HCT116 (cell line): ENCODE data around the gene SLC44A5. TPM values are rescaled to one million over a fixed set of nuclear protein-coding genes. Genes with fewer than 3 reads are reported as not detected.

Experiments
- ATAC-seq: fragments of 200-7000 bp; cut with Tn5 transposase; 2 replicates; pipeline ENCODE4 v1.9.1; 2020; ENCODE audit warnings: mild to moderate bottlenecking, moderate library complexity
- BruUV-seq: library from RNA; stranded (reverse); fragments of 400-500 nt; replicated peaks from 2 replicates; lab custom pipeline; 2021; lab: Mats Ljungman, UMichigan
- CTCF ChIA-PET: fragments of 300-600 bp; sonication (Branson Sonifier 250); formaldehyde crosslinking; loops from one replicate; lab custom pipeline; 2021; ENCODE audit warnings: antibody characterized with exemption; lab: Charles Lee
- POLR2A ChIA-PET: fragments of 300-600, 350-600 bp; sonication (Branson Sonifier 250); formaldehyde crosslinking; loops from one replicate; lab custom pipeline; 2021; ENCODE audit warnings: antibody characterized with exemption; lab: Charles Lee
- RAD21 ChIA-PET, 2 experiments: fragments of 300-600 bp; sonication (Branson Sonifier 250); formaldehyde crosslinking; loops; one replicate each; lab custom pipeline; 2023; ENCODE audit warnings: low total read pairs in 2 of 2; ENCODE audit not compliant: uncharacterized antibody in 2 of 2, unreplicated experiment in 2 of 2, low non-redundant PET in 1 of 2; lab: Charles Lee
- DNase-seq: peaks from one replicate; pipeline ENCODE4 v3.0.0-alpha.2; 2010; ENCODE audit warnings: low read depth, low spot score
- H2AFZ ChIP-seq: fragments of 200-600 bp; shearing (Covaris generic), sonication (generic); 2 replicates; pipeline ENCODE4 v1.6.1; 2017; ENCODE audit warnings: low read depth, mixed run types, mixed read lengths, antibody characterized with exemption, low read length; ENCODE audit not compliant: poor library complexity, severe bottlenecking
- H3K27ac ChIP-seq: 2 replicates; pipeline ENCODE4 v1.5.1; 2012; ENCODE audit warnings: low read depth, low read length
- H3K27me3 ChIP-seq: fragments of 200-600 bp; sonication (generic); 2 replicates; pipeline ENCODE4 v1.6.1; 2016; ENCODE audit warnings: mixed run types, low read length, mixed read lengths; ENCODE audit not compliant: insufficient read depth
- H3K36me3 ChIP-seq, 2 experiments: fragments of 200-500 bp in 1 of 2; fragments of 200-600 bp in 1 of 2; sonication (Bioruptor generic) in 1 of 2; sonication (generic) in 1 of 2; 2 replicates each; pipeline versions ENCODE4 v1.5.1 to v1.6.1; 2014 to 2016; ENCODE audit warnings: low read length in 2 of 2, inconsistent platforms in 1 of 2, mixed read lengths in 1 of 2, mixed run types in 1 of 2; ENCODE audit not compliant: insufficient read depth in 2 of 2, control insufficient read depth in 1 of 2
- H3K4me1 ChIP-seq, 2 experiments: fragments of 200-600 bp in 1 of 2; sonication (generic) in 1 of 2; 2 replicates each; pipeline versions ENCODE4 v1.5.1 to v1.6.1; 2012 to 2017; ENCODE audit warnings: low read length in 2 of 2, inconsistent platforms in 1 of 2, mild to moderate bottlenecking in 1 of 2, mixed read lengths in 1 of 2, mixed run types in 1 of 2, moderate library complexity in 1 of 2; ENCODE audit not compliant: insufficient read depth in 2 of 2, control insufficient read depth in 1 of 2
- H3K4me2 ChIP-seq: fragments of 200-600 bp; sonication (generic); 2 replicates; pipeline ENCODE4 v1.6.1; 2017; ENCODE audit warnings: mixed run types, low read length, mixed read lengths
- H3K4me3 ChIP-seq, 2 experiments: fragments of 200-600 bp in 1 of 2; sonication (generic) in 1 of 2; replicated peaks in 1 of 2; 2 replicates each; pipeline ENCODE4 v1.5.1; 2011 to 2016; ENCODE audit warnings: low read length in 2 of 2, control low read depth in 1 of 2, low read depth in 1 of 2, mild to moderate bottlenecking in 1 of 2, mixed read lengths in 1 of 2, mixed run types in 1 of 2
- H3K79me2 ChIP-seq: fragments of 200-600 bp; sonication (generic); 2 replicates; pipeline ENCODE4 v1.6.1; 2017; ENCODE audit warnings: mild to moderate bottlenecking, mixed run types, low read length, moderate library complexity, mixed read lengths; ENCODE audit not compliant: insufficient read depth
- H3K9ac ChIP-seq: fragments of 200-600 bp; sonication (generic); 2 replicates; pipeline ENCODE4 v1.6.1; 2016; ENCODE audit warnings: low read length, mixed read lengths
- H3K9me2 ChIP-seq: fragments of 200-600 bp; sonication (generic), shearing (Covaris generic); 2 replicates; pipeline ENCODE4 v1.6.1; 2017; ENCODE audit warnings: mixed run types, mild to moderate bottlenecking, moderate library complexity; ENCODE audit not compliant: insufficient read depth
- H3K9me3 ChIP-seq, 2 experiments: fragments of 200-500 bp in 1 of 2; fragments of 200-600 bp in 1 of 2; sonication (Bioruptor generic) in 1 of 2; sonication (generic) in 1 of 2; 2 replicates each; pipeline ENCODE4 v1.6.1; 2014 to 2017; ENCODE audit warnings: low read length in 2 of 2, mixed read lengths in 2 of 2, inconsistent platforms in 1 of 2, low read depth in 1 of 2, mild to moderate bottlenecking in 1 of 2, mixed run types in 1 of 2, moderate library complexity in 1 of 2; ENCODE audit not compliant: control insufficient read depth in 1 of 2, insufficient read depth in 1 of 2
- H4K20me1 ChIP-seq: fragments of 200-600 bp; sonication (generic), shearing (Covaris generic); 2 replicates; pipeline ENCODE4 v1.6.1; 2017; ENCODE audit warnings: mixed run types, mild to moderate bottlenecking, moderate library complexity; ENCODE audit not compliant: insufficient read depth
- EGR1 ChIP-seq: IDR thresholded peaks from 2 replicates; pipeline ENCODE4 v1.6.1; 2012; ENCODE audit warnings: low read depth
- ELF1 ChIP-seq: IDR thresholded peaks from 2 replicates; pipeline ENCODE4 v1.6.1; 2012; ENCODE audit warnings: low read depth, borderline replicate concordance
- EZH2 ChIP-seq: fragments of 200-600 bp; sonication (generic); IDR thresholded peaks from 2 replicates; pipeline ENCODE4 v1.6.1; 2017; ENCODE audit warnings: antibody characterized with exemption, mixed run types
- POLR2AphosphoS5 ChIP-seq: IDR thresholded peaks from 2 replicates; pipeline ENCODE4 v1.6.1; 2011; ENCODE audit warnings: mild to moderate bottlenecking, low read depth, low read length, moderate library complexity
- SP1 ChIP-seq: IDR thresholded peaks from 2 replicates; pipeline ENCODE4 v1.6.1; 2012; ENCODE audit warnings: low read depth
- ZFX ChIP-seq: fragments of 450-650 bp; IDR thresholded peaks from 2 replicates; pipeline ENCODE4 v1.6.1; 2017
- intact Hi-C: fragments of 100-400 bp; cut with micrococcal nuclease; formaldehyde crosslinking; loops from 2 replicates; pipeline ENCODE4 v1.10.0; 2022
- total RNA-seq: library from RNA; stranded (reverse); gene quantifications from one replicate; pipeline ENCODE4 v1.2.1, GENCODE V29; 2021; ENCODE audit not compliant: unreplicated experiment
- TF ChIP-seq, protein P1 (sequence below): IDR thresholded peaks from 2 replicates; pipeline ENCODE4 v1.6.1; 2012
- TF ChIP-seq, protein P2 (sequence below): IDR thresholded peaks from 2 replicates; pipeline ENCODE4 v1.6.1; 2011; ENCODE audit warnings: mild to moderate bottlenecking, low read length, moderate library complexity; ENCODE audit not compliant: insufficient replicate concordance; ENCODE audit errors: extremely low read depth
- TF ChIP-seq, protein P3 (sequence below): IDR thresholded peaks from 2 replicates; pipeline ENCODE4 v1.6.1; 2012; ENCODE audit warnings: low read depth

SLC44A5 gene
- total RNA-seq, 1 experiment from 2014 or later, result 2.4 TPM

DNA sequence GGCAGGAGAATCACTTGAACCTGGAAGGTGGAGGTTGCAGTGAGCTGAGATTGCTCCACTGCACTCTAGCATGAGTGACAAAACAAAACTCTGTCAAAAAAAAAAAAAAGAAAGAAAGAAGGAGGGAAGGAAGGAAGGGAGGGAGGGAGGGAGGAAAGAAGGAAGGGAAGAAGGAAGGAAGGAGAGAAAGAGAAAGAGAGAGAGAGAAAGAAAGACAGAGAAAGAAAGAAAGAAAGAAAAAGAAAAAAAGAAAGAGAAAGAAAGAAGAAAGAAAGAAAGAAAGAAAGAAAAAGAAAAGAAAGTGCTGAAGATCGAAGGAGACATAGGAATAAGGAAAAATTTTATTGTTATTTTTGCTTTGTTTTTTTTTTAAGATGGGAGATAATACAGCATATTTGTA, 166.7 kb downstream of the SLC44A5 start:
- Histone ChIP-seq H3K27ac (no peak overlapping the region), H3K9ac (no peak overlapping the region), H3K9me3 (no peaks in the 10 kb centered on the region), H3K36me3 (no peaks in the 10 kb centered on the region), H3K27me3 (no peaks in the 10 kb centered on the region), H3K4me3 (no peak overlapping the region), H3K9me2 (no peaks in the 10 kb centered on the region), H4K20me1 (no peaks in the 10 kb centered on the region; the same call in 1 of the 2 replicates), H3K4me1 (no peaks in the 10 kb centered on the region), H3K4me2 (no peak overlapping the region)
- ChIA-PET RAD21 (no interaction called here), POLR2A (no interaction called here)
- intact Hi-C loops, result no loop called here
- BruUV-seq, result no TSS peak
- DNase-seq, result no peak
- TF ChIP-seq, protein P1, sequence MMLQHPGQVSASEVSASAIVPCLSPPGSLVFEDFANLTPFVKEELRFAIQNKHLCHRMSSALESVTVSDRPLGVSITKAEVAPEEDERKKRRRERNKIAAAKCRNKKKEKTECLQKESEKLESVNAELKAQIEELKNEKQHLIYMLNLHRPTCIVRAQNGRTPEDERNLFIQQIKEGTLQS, result no peak
- TF ChIP-seq, protein P2, sequence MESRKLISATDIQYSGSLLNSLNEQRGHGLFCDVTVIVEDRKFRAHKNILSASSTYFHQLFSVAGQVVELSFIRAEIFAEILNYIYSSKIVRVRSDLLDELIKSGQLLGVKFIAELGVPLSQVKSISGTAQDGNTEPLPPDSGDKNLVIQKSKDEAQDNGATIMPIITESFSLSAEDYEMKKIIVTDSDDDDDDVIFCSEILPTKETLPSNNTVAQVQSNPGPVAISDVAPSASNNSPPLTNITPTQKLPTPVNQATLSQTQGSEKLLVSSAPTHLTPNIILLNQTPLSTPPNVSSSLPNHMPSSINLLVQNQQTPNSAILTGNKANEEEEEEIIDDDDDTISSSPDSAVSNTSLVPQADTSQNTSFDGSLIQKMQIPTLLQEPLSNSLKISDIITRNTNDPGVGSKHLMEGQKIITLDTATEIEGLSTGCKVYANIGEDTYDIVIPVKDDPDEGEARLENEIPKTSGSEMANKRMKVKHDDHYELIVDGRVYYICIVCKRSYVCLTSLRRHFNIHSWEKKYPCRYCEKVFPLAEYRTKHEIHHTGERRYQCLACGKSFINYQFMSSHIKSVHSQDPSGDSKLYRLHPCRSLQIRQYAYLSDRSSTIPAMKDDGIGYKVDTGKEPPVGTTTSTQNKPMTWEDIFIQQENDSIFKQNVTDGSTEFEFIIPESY, result no peak
- no peak for TF ChIP-seq EGR1
- TF ChIP-seq, all 23 proteins: peak for 0
- Histone ChIP-seq H3K79me2 (no peaks in the 10 kb centered on the region), H2AFZ (no peak overlapping the region)
- CTCF ChIA-PET, result no interaction called here
- ATAC-seq, result no peak

DNA sequence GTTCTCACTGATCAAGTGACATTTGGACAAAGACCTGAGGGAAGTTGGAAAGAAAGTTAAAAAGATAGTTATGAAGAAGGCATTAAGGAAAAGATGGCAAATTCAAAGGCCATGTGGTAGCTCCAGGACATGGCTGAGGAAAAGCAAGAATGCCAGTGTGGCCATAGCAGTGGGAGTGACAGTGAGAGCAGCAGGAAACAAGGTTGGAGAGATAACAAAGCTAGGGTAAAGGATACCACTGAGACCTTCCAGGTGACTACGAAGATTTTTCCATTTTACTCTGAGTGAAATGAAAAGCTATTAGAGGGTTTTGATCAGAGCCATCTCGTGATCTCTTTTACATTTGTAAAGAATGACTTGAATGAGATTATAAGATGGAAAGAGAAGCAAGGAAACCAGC, 170.6 kb downstream of the SLC44A5 start:
- CTCF ChIA-PET, result no interaction called here
- intact Hi-C loops, result no loop called here

More for the DNA sequence above, 170.6 kb downstream of the SLC44A5 start:
- ATAC-seq (no peak), DNase-seq (no peak)
- Histone ChIP-seq H3K4me3 (no peak overlapping the region), H3K9me3 (no peaks in the 10 kb centered on the region), H3K79me2 (no peaks in the 10 kb centered on the region), H3K4me2 (no peak overlapping the region), H4K20me1 (no peaks in the 10 kb centered on the region; the same call in 1 of the 2 replicates), H2AFZ (no peak overlapping the region), H3K9ac (no peak overlapping the region), H3K27ac (no peak overlapping the region), H3K4me1 (no peaks in the 10 kb centered on the region), H3K36me3 (no peaks in the 10 kb centered on the region), H3K27me3 (no peaks in the 10 kb centered on the region), H3K9me2 (no peaks in the 10 kb centered on the region)
- BruUV-seq, result no TSS peak
- ChIA-PET RAD21 (no interaction called here), POLR2A (no interaction called here)
- TF ChIP-seq SP1, result no peak
- no peak for TF ChIP-seq EZH2
- TF ChIP-seq POLR2AphosphoS5, result no peak
- TF ChIP-seq ELF1, result no peak
- TF ChIP-seq, protein P1, result no peak
- TF ChIP-seq ZFX, result no peak
- TF ChIP-seq, protein P3, sequence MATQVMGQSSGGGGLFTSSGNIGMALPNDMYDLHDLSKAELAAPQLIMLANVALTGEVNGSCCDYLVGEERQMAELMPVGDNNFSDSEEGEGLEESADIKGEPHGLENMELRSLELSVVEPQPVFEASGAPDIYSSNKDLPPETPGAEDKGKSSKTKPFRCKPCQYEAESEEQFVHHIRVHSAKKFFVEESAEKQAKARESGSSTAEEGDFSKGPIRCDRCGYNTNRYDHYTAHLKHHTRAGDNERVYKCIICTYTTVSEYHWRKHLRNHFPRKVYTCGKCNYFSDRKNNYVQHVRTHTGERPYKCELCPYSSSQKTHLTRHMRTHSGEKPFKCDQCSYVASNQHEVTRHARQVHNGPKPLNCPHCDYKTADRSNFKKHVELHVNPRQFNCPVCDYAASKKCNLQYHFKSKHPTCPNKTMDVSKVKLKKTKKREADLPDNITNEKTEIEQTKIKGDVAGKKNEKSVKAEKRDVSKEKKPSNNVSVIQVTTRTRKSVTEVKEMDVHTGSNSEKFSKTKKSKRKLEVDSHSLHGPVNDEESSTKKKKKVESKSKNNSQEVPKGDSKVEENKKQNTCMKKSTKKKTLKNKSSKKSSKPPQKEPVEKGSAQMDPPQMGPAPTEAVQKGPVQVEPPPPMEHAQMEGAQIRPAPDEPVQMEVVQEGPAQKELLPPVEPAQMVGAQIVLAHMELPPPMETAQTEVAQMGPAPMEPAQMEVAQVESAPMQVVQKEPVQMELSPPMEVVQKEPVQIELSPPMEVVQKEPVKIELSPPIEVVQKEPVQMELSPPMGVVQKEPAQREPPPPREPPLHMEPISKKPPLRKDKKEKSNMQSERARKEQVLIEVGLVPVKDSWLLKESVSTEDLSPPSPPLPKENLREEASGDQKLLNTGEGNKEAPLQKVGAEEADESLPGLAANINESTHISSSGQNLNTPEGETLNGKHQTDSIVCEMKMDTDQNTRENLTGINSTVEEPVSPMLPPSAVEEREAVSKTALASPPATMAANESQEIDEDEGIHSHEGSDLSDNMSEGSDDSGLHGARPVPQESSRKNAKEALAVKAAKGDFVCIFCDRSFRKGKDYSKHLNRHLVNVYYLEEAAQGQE, result no peak
